Natural killer cell (primary cell): ENCODE results near the gene NFIL3. TPM values are rescaled to one million over a fixed set of nuclear protein-coding genes. Genes with fewer than 3 reads are reported as not detected.

Experiments used
- ATAC-seq, 3 donors: fragments of 150-1000 bp in 2 of 3; fragments of 200-7000 bp in 1 of 3; cut with Tn5 transposase; 1 replicate in 1 of 3; 2 replicates in 2 of 3; pipeline ENCODE4 v1.10.0; 2021; ENCODE audit warnings: mild to moderate bottlenecking in 2 of 3, moderate library complexity in 2 of 3
- DNase-seq, 2 donors: peaks; one replicate each; pipeline versions ENCODE4 v3.0.0 to v3.0.0-alpha.2; 2013 to 2021; ENCODE audit warnings: mixed read lengths in 1 of 2
- H3K27ac ChIP-seq: one replicate; pipeline ENCODE4 v1.5.1; 2013; ENCODE audit warnings: mild to moderate bottlenecking, low read length
- H3K27me3 ChIP-seq: one replicate; pipeline ENCODE4 v1.6.1; 2013; ENCODE audit warnings: low read length; ENCODE audit not compliant: control insufficient read depth, insufficient read depth
- H3K36me3 ChIP-seq: one replicate; pipeline ENCODE4 v1.6.1; 2013; ENCODE audit warnings: low read length; ENCODE audit not compliant: control insufficient read depth, insufficient read depth
- H3K4me1 ChIP-seq: one replicate; pipeline ENCODE4 v1.6.1; 2013; ENCODE audit warnings: low read length; ENCODE audit not compliant: control insufficient read depth, insufficient read depth
- H3K4me3 ChIP-seq: one replicate; pipeline ENCODE4 v1.5.1; 2013; ENCODE audit warnings: low read length
- H3K9me3 ChIP-seq: one replicate; pipeline ENCODE4 v1.6.1; 2013; ENCODE audit warnings: low read length; ENCODE audit not compliant: control insufficient read depth, insufficient read depth
- H3K27ac Mint-ChIP-seq, 2 donors: one replicate each; pipeline ENCODE4 v1.8.0; 2022; ENCODE audit warnings: mild to moderate bottlenecking in 2 of 2, mixed read lengths in 2 of 2, moderate library complexity in 1 of 2
- H3K27me3 Mint-ChIP-seq, 2 donors: one replicate each; pipeline ENCODE4 v1.8.0; 2022; ENCODE audit warnings: low read depth in 2 of 2, mixed read lengths in 2 of 2
- H3K36me3 Mint-ChIP-seq: one replicate; pipeline ENCODE4 v1.8.0; 2022; ENCODE audit warnings: mixed read lengths
- H3K4me1 Mint-ChIP-seq, 2 donors: one replicate each; pipeline ENCODE4 v1.8.0; 2022; ENCODE audit warnings: mixed read lengths in 2 of 2
- H3K4me3 Mint-ChIP-seq: one replicate; pipeline ENCODE4 v1.8.0; 2022; ENCODE audit warnings: mild to moderate bottlenecking, moderate library complexity, mixed read lengths
- H3K9me3 Mint-ChIP-seq, 2 donors: one replicate each; pipeline ENCODE4 v1.8.0; 2022; ENCODE audit warnings: mixed read lengths in 2 of 2
- CTCF ChIP-seq: fragments of 200-600 bp; IDR thresholded peaks from one replicate; pipeline ENCODE4 v1.8.0; 2022; ENCODE audit warnings: antibody characterized with exemption
- WGBS: methylation state at CpG from one replicate; pipeline ENCODE4 v1.1.7; 2013; ENCODE audit warnings: missing lambda C conversion rate; ENCODE audit not compliant: insufficient coverage; 5-methylcytosine and 5-hydroxymethylcytosine counted together
- intact Hi-C: fragments of 100-400 bp; cut with micrococcal nuclease; formaldehyde crosslinking; loops from one replicate; pipeline ENCODE4 v1.14.2; 2022
- total RNA-seq, 4 donors: library from RNA; stranded (reverse); fragments of 120-200 nt in 1 of 4; gene quantifications; one replicate each; pipeline versions ENCODE4 v1.2.3 to v1.2.4, GENCODE V29; 2013 to 2022

NFIL3 gene
- total RNA-seq, 3 donors from 2014 or later (not counting 1 experiment from before 2014, with no cell fraction given), result 94.6 to 98.0 (median 97.0) TPM

GRCh38 chr9:91395553-91396471 is 27.8 kb downstream of the NFIL3 start:
- 55% methylated on average over 5 of the region's 7 CpGs for WGBS
- Mint-ChIP-seq H3K36me3 (no peaks in the 10 kb centered on the region), H3K27me3 (no peaks in the 10 kb centered on the region), H3K27ac (no peak overlapping the region), H3K4me1 (peaks cover 0 to 8% of the 10 kb centered on the region in 2 donors), H3K9me3 (no peaks in the 10 kb centered on the region), H3K4me3 (no peak overlapping the region)
- DNase-seq (peak in 1 of 2 donors; percentile 14), ATAC-seq (no peak)
- intact Hi-C loops, result no loop called here
- no peaks in the 10 kb centered on the region for H3K27me3 ChIP-seq
- no peaks in the 10 kb centered on the region for H3K9me3 ChIP-seq
- H3K4me1 ChIP-seq, result no peaks in the 10 kb centered on the region
- TF ChIP-seq CTCF, result no peak
- H3K36me3 ChIP-seq, result no peaks in the 10 kb centered on the region
- H3K27ac ChIP-seq, result no peak overlapping the region
- no peak overlapping the region for H3K4me3 ChIP-seq

GRCh38 chr9:91395106-91395552 is 28.5 kb downstream of the NFIL3 start:
- TF ChIP-seq CTCF, result no peak
- DNase-seq (no peak), ATAC-seq (no peak)
- no peak overlapping the region for H3K27ac Mint-ChIP-seq
- Histone ChIP-seq H3K4me1 (no peaks in the 10 kb centered on the region), H3K27ac (no peak overlapping the region), H3K36me3 (no peaks in the 10 kb centered on the region), H3K4me3 (no peak overlapping the region), H3K27me3 (no peaks in the 10 kb centered on the region), H3K9me3 (no peaks in the 10 kb centered on the region)
- no peaks in the 10 kb centered on the region for H3K27me3 Mint-ChIP-seq
- intact Hi-C loops, result no loop called here
- no peaks in the 10 kb centered on the region for H3K36me3 Mint-ChIP-seq
- H3K9me3 Mint-ChIP-seq, result no peaks in the 10 kb centered on the region
- H3K4me1 Mint-ChIP-seq, result peaks cover 0 to 8% of the 10 kb centered on the region in 2 donors
- no peak overlapping the region for H3K4me3 Mint-ChIP-seq
- 91% methylated on average over 3 of the region's 4 CpGs for WGBS

GRCh38 chr9:91393826-91394225 is 29.8 kb downstream of the NFIL3 start:
- Histone ChIP-seq H3K9me3 (no peaks in the 10 kb centered on the region), H3K4me1 (no peaks in the 10 kb centered on the region), H3K27ac (no peak overlapping the region), H3K27me3 (no peaks in the 10 kb centered on the region), H3K4me3 (no peak overlapping the region), H3K36me3 (no peaks in the 10 kb centered on the region)
- Mint-ChIP-seq H3K36me3 (no peaks in the 10 kb centered on the region), H3K4me1 (peaks cover 0 to 8% of the 10 kb centered on the region in 2 donors), H3K27ac (no peak overlapping the region), H3K4me3 (no peak overlapping the region), H3K27me3 (no peaks in the 10 kb centered on the region), H3K9me3 (no peaks in the 10 kb centered on the region)
- no peak for TF ChIP-seq CTCF
- no peak for ATAC-seq
- intact Hi-C loops, result no loop called here
- no peak for DNase-seq
- 95% methylated on average over 4 of the region's 5 CpGs for WGBS
